ENCODE results near the gene STAB1.
A peak's percentile ranks its signal among the peaks of the same experiment; 100 is the strongest.

The STAB1 gene

DNA sequence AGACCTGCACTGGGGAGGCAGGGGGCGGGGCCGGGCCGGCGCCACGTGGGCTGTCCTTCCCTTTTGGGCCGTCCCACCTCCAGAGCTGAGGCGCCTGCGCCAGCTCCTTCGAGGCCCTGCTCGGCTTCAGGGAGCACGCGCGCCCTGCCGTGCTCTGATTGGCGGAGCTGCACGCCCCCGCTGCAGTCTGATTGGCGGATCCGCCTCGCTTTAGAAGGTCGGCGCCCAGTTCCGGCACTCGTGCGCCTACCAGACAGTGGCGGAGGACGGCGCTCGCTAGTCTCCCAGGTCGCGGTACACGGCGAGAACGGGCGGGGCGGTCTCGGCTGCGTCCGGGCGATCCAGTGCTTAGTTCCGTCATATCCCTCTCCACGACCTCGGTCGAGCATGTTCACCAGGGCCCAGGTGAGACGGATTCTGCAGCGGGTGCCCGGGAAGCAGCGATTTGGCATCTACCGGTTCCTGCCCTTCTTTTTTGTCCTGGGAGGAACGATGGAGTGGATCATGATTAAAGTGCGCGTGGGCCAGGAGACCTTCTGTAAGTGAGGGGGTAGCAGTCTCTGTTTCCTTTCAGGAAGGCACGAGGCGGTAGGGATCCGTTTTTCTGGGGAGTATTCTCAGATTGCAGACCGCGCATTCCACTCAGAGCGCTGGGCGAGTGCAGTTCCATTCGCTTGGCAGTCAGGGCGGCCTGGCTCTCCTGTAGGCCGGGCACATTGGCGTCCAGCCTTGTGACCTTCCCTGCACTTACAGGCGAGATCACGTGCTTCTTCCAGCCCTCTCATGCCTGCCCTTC lies 41.4 kb downstream of the STAB1 start, which contains the start of gene UQCC5:
TSS of gene UQCC5 (plus strand) at position 237 of the 796 bp plus-strand sequence. CDS start at position 388, 151 bp downstream.
- H3K9me3 ChIP-seq (ENCODE audit: insufficient read depth, low read depth, low read length) = no peaks in the 10 kb centered on the region
- H3K4me1 ChIP-seq (ENCODE audit: insufficient read depth, low read length, poor library complexity, severe bottlenecking) = peaks cover 31% of the 10 kb centered on the region
- peaks cover 25% of the 10 kb centered on the region for H4K20me1 ChIP-seq (ENCODE audit: insufficient read depth, low read length, poor library complexity, severe bottlenecking)
- peak within 1 kb of the TSS; percentile 91 for H3K4me2 ChIP-seq (ENCODE audit: low read depth, low read length, poor library complexity, severe bottlenecking)
- peak within 1 kb of the TSS; percentile 94 for H3K4me3 ChIP-seq (ENCODE audit: low read length, poor library complexity, severe bottlenecking)
- TF ChIP-seq CTCF (conservative IDR thresholded peaks at IDR 0.05; ENCODE audit: low read length) (no peak), EZH2phosphoT487 (IDR thresholded peaks at IDR 0.05; ENCODE audit: borderline replicate concordance) (no peak)
- H3K79me2 ChIP-seq (ENCODE audit: insufficient read depth, low read length) = peaks cover 29% of the 10 kb centered on the region
- H3K27me3 ChIP-seq (ENCODE audit: insufficient read depth, low read length, poor library complexity, severe bottlenecking) = no peaks in the 10 kb centered on the region
- peak within 1 kb of the TSS; percentile 91 for H2AFZ ChIP-seq (ENCODE audit: low read length)
- no peaks in the 10 kb centered on the region for H3K36me3 ChIP-seq (ENCODE audit: insufficient read depth, low read length)
- H3K9ac ChIP-seq (ENCODE audit: low read depth, low read length, poor library complexity, severe bottlenecking) = peak within 1 kb of the TSS; percentile 85
- H3F3A ChIP-seq (ENCODE audit: low read depth) = no peaks in the 10 kb centered on the region
- no peaks in the 10 kb centered on the region for H3K9me2 ChIP-seq (replicated peaks; ENCODE audit: low read depth, low read length)

GRCh38 chr3:52537165-52537620 lies 42.1 kb downstream of the STAB1 start:
- H4K20me1 ChIP-seq (ENCODE audit: insufficient read depth, low read length, poor library complexity, severe bottlenecking) = peaks cover 25% of the 10 kb centered on the region
- H3K79me2 ChIP-seq (ENCODE audit: insufficient read depth, low read length) = peaks cover 29% of the 10 kb centered on the region
- peaks cover 31% of the 10 kb centered on the region for H3K4me1 ChIP-seq (ENCODE audit: insufficient read depth, low read length, poor library complexity, severe bottlenecking)
- H3K9me2 ChIP-seq (replicated peaks; ENCODE audit: low read depth, low read length) = no peaks in the 10 kb centered on the region
- no peaks in the 10 kb centered on the region for H3K36me3 ChIP-seq (ENCODE audit: insufficient read depth, low read length)
- TF ChIP-seq EZH2phosphoT487 (IDR thresholded peaks at IDR 0.05; ENCODE audit: borderline replicate concordance) = no peak
- no peak for TF ChIP-seq CTCF (conservative IDR thresholded peaks at IDR 0.05; ENCODE audit: low read length)
- H3K4me3 ChIP-seq (ENCODE audit: low read length, poor library complexity, severe bottlenecking) = peak overlapping the region; percentile 94
- no peaks in the 10 kb centered on the region for H3K27me3 ChIP-seq (ENCODE audit: insufficient read depth, low read length, poor library complexity, severe bottlenecking)
- no peak overlapping the region for H2AFZ ChIP-seq (ENCODE audit: low read length)
- no peaks in the 10 kb centered on the region for H3F3A ChIP-seq (ENCODE audit: low read depth)
- H3K9ac ChIP-seq (ENCODE audit: low read depth, low read length, poor library complexity, severe bottlenecking) = peak overlapping the region; percentile 85
- no peaks in the 10 kb centered on the region for H3K9me3 ChIP-seq (ENCODE audit: insufficient read depth, low read depth, low read length)
- H3K4me2 ChIP-seq (ENCODE audit: low read depth, low read length, poor library complexity, severe bottlenecking) = peak overlapping the region; percentile 91

DNA sequence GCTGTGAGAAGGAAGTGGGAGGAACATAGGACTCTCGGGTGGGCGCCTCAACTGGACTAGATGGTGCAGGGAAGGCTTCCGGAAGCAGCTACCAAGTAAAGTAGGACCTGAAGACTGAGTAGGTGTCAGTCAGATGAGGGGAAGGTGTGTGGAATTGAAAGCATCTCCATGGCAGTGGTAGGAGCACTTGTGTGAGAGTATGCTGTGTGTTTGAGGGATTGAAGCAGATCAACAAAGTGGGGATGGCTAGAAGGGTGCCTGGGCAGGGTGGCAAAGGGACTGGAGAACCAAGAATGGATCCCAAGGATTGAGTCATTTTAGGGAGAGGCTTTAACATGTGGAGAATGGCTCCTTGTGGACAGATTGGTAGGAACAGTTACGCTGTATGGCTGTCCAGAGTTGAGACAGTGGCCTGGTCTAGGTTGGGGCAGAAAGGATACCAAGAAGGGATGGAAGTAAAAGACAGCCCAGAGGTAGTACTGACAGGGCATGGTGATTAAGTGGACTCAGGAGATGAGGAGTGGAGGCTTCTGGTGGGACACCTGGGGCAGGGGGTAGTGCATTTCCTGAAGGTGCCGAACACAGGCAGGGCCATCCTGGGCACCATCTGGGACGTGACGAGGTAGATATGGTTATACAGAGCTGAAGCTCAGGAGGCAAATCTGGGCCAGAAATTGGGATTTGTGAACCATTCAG lies 42.7 kb downstream of the STAB1 start:
- H2AFZ ChIP-seq (ENCODE audit: low read length) = no peak overlapping the region
- H3K9me2 ChIP-seq (replicated peaks; ENCODE audit: low read depth, low read length) = no peaks in the 10 kb centered on the region
- no peaks in the 10 kb centered on the region for H3F3A ChIP-seq (ENCODE audit: low read depth)
- peaks cover 29% of the 10 kb centered on the region for H3K79me2 ChIP-seq (ENCODE audit: insufficient read depth, low read length)
- H3K4me2 ChIP-seq (ENCODE audit: low read depth, low read length, poor library complexity, severe bottlenecking) = peak overlapping the region; percentile 91
- H3K36me3 ChIP-seq (ENCODE audit: insufficient read depth, low read length) = no peaks in the 10 kb centered on the region
- H3K9ac ChIP-seq (ENCODE audit: low read depth, low read length, poor library complexity, severe bottlenecking) = peak overlapping the region; percentile 85
- H4K20me1 ChIP-seq (ENCODE audit: insufficient read depth, low read length, poor library complexity, severe bottlenecking) = peaks cover 25% of the 10 kb centered on the region
- peak overlapping the region; percentile 94 for H3K4me3 ChIP-seq (ENCODE audit: low read length, poor library complexity, severe bottlenecking)
- TF ChIP-seq CTCF (conservative IDR thresholded peaks at IDR 0.05; ENCODE audit: low read length) = no peak
- TF ChIP-seq EZH2phosphoT487 (IDR thresholded peaks at IDR 0.05; ENCODE audit: borderline replicate concordance) = no peak
- H3K27me3 ChIP-seq (ENCODE audit: insufficient read depth, low read length, poor library complexity, severe bottlenecking) = no peaks in the 10 kb centered on the region
- H3K4me1 ChIP-seq (ENCODE audit: insufficient read depth, low read length, poor library complexity, severe bottlenecking) = peaks cover 31% of the 10 kb centered on the region
- no peaks in the 10 kb centered on the region for H3K9me3 ChIP-seq (ENCODE audit: insufficient read depth, low read depth, low read length)

Data from Loucy (cell line).